ENCODE data around the gene JAG1.

Gene JAG1

GRCh38 chr20:10699489-10699888, 25.7 kb upstream of the JAG1 start:
- DNase-seq (ENCODE audit: low spot score), result no peak

GRCh38 chr20:10696650-10697049, 22.9 kb upstream of the JAG1 start:
- no peak for DNase-seq (ENCODE audit: low spot score)

- no peak for DNase-seq (ENCODE audit: low spot score)
These were observed 15.6 kb upstream of the JAG1 start for GRCh38 chr20:10689385-10689784.

- DNase-seq (ENCODE audit: low spot score), result no peak
These were observed 14.1 kb upstream of the JAG1 start for GRCh38 chr20:10687895-10688294.

GRCh38 chr20:10686356-10687133, 12.7 kb upstream of the JAG1 start:
- DNase-seq (ENCODE audit: low spot score), result no peak

GRCh38 chr20:10683537-10683936, 9.7 kb upstream of the JAG1 start:
- DNase-seq (ENCODE audit: low spot score), result no peak

GRCh38 chr20:10682939-10683338, 9.1 kb upstream of the JAG1 start:
- DNase-seq (ENCODE audit: low spot score), result no peak

GRCh38 chr20:10681494-10681893, 7.7 kb upstream of the JAG1 start:
- no peak for DNase-seq (ENCODE audit: low spot score)

GRCh38 chr20:10680571-10680970, 6.8 kb upstream of the JAG1 start:
- DNase-seq (ENCODE audit: low spot score), result no peak

GRCh38 chr20:10679269-10679668, 5.5 kb upstream of the JAG1 start:
- no peak for DNase-seq (ENCODE audit: low spot score)

- no peak for DNase-seq (ENCODE audit: low spot score)
These were observed 2.7 kb upstream of the JAG1 start for GRCh38 chr20:10676518-10676917.

GRCh38 chr20:10675450-10675848, 1.6 kb upstream of the JAG1 start:
- no peak for DNase-seq (ENCODE audit: low spot score)

GRCh38 chr20:10674684-10675449, 1.1 kb upstream of the JAG1 start:
- DNase-seq (ENCODE audit: low spot score), result peak; percentile 92

- DNase-seq (ENCODE audit: low spot score), result peak; percentile 59
These were observed 490 bp downstream of the JAG1 start for GRCh38 chr20:10673176-10673841.

- DNase-seq (ENCODE audit: low spot score), result peak; percentile 60
These were observed 1.1 kb downstream of the JAG1 start for GRCh38 chr20:10672624-10673127.

GRCh38 chr20:10671919-10672623, 1.7 kb downstream of the JAG1 start:
- DNase-seq (ENCODE audit: low spot score), result peak; percentile 63

GRCh38 chr20:10671221-10671918, 2.4 kb downstream of the JAG1 start:
- peak; percentile 87 for DNase-seq (ENCODE audit: low spot score)

- DNase-seq (ENCODE audit: low spot score), result no peak
These were observed 3.1 kb downstream of the JAG1 start for GRCh38 chr20:10670501-10671220.

GRCh38 chr20:10669843-10670446, 3.9 kb downstream of the JAG1 start:
- DNase-seq (ENCODE audit: low spot score), result no peak

GRCh38 chr20:10668677-10669368, 5.0 kb downstream of the JAG1 start:
- DNase-seq (ENCODE audit: low spot score), result no peak

Data from AG20443 (cell line).